Superior temporal gyrus (tissue), 1 donor: Measurements from ENCODE around the gene CACNA1G.
A peak's percentile ranks its signal among the peaks of the same experiment; 100 is the strongest.

Experiments
- DNase-seq: peaks from one replicate; pipeline ENCODE4 v3.0.0-alpha.2; 2016; ENCODE audit errors: extremely low spot score

The CACNA1G gene

GRCh38 chr17:50548831-50549230 is 11.7 kb upstream of the CACNA1G start:
- DNase-seq, result no peak

- no peak for DNase-seq
Measured at GRCh38 chr17:50549256-50549941, 11.1 kb upstream of the CACNA1G start.

- no peak for DNase-seq
Measured at GRCh38 chr17:50549969-50550368, 10.5 kb upstream of the CACNA1G start.

DNA sequence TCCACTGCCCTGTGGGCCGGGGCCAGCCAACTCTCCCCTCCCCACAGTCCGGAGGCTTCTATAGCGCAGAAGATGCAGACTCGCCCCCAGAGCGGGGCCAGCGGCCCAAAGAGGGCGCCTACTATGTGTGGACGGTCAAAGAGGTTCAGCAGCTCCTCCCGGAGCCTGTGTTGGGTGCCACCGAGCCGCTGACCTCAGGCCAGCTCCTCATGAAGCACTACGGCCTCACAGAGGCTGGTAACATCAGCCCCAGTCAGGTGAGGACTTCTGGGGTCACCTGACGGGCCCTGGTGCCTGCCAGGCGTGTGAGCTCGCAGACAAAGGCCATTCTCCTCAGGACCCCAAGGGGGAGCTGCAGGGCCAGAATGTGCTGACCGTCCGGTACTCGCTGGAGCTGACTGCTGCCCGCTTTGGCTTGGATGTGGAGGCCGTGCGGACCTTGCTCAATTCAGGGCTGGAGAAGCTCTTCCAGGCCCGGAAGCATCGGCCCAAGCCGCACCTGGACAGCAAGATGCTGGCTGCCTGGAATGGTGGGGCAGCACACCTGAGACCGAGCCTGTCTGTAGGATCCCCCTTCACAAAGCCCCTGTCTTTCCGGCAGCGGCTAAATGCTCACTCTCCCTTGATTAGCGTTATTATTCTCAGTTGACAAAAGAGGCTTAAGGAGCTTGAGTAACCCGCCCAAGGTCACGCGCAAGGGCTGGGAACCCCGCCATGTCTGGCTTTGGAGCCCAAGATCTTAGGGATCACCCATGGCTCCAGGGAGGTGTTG is 9.7 kb upstream of the CACNA1G start:
- DNase-seq, result peak; percentile 86

GRCh38 chr17:50551433-50551815 is 9.1 kb upstream of the CACNA1G start:
- no peak for DNase-seq

DNA sequence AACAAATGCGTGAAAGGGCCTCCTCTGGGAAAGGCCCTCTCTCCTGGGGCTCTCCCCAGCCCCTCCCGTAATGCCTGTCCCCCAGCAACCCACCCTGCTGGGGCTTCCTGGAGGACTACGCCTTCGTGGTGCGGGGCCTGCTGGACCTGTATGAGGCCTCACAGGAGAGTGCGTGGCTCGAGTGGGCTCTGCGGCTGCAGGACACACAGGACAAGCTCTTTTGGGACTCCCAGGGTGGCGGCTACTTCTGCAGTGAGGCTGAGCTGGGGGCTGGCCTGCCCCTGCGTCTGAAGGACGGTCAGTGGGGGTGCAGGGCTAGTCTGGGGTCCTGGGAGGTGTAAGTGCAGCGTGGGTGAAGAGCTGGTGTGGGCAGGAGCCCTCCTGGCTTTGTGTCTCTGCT is 8.6 kb upstream of the CACNA1G start:
- DNase-seq, result no peak

- DNase-seq, result no peak
Measured at GRCh38 chr17:50554201-50554600, 6.3 kb upstream of the CACNA1G start.

GRCh38 chr17:50556803-50557202 is 3.7 kb upstream of the CACNA1G start:
- DNase-seq, result no peak

- no peak for DNase-seq
Measured at GRCh38 chr17:50557630-50558029, 2.9 kb upstream of the CACNA1G start.

- no peak for DNase-seq
Measured at GRCh38 chr17:50558091-50558490, 2.4 kb upstream of the CACNA1G start.

DNA sequence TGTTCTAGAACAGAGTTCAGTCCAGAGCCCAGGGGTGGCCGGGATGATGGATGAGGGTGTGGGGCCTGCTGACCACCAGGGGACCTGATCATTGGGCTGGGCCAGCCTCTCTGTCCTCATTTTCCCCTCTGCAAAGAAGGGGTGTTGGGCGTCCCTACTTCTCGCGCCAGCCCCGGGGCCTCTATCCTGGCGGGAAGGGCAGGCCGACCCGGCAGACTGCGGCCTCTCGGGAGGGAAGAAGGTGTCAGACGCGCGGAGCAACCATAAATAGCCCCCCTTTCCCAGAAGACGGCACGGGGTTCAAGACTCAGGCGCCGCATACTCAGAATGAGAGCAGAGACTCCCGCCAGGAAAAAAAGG is 2.0 kb upstream of the CACNA1G start:
- no peak for DNase-seq

GRCh38 chr17:50558941-50559614 is 1.4 kb upstream of the CACNA1G start:
- DNase-seq, result no peak

GRCh38 chr17:50559674-50560184 is 786 bp upstream of the CACNA1G start:
- DNase-seq, result no peak

DNA sequence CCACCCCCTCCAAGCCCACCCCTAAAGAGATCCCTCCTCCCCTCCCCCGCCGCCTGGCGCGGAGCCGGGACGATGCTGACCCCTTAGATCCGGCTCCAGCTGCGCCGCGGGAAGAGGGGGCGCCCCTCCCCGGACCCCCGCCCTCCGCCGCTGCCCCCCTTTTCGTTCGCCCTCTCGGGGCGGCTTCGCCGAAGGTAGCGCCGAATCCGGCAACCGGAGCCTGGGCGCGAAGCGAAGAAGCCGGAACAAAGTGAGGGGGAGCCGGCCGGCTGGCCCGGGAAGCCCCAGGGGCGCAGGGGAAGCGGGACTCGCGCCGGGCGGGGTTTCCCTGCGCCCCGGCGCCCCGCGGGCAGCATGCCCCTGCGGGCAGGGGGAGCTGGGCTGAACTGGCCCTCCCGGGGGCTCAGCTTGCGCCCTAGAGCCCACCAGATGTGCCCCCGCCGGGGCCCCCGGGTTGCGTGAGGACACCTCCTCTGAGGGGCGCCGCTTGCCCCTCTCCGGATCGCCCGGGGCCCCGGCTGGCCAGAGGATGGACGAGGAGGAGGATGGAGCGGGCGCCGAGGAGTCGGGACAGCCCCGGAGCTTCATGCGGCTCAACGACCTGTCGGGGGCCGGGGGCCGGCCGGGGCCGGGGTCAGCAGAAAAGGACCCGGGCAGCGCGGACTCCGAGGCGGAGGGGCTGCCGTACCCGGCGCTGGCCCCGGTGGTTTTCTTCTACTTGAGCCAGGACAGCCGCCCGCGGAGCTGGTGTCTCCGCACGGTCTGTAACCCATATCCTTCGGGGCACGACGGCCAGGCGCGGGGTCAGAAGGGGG is 623 bp downstream of the CACNA1G start:
- DNase-seq, result no peak

DNA sequence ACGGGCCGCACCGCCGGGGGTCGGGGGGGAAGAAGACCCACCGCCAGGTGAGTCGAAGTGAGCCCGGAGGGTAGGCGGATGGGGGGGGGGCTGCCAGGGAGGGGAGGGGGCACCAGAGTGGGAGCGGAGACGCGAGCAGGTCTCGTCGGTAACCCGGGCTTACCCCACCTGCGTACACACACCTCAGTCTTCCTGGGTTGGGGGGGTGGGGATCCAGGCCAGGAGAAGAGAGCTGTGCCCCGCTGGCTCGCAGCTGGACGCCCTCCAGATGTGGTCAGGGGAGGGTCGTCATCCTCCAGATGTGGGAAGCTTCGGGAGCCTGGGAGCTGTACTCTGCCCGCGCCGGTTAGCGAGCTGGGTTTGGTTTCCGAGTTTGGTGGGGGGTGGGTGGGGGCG is 1.2 kb downstream of the CACNA1G start:
- DNase-seq, result no peak

GRCh38 chr17:50562242-50563091 is 2.0 kb downstream of the CACNA1G start:
- no peak for DNase-seq

DNA sequence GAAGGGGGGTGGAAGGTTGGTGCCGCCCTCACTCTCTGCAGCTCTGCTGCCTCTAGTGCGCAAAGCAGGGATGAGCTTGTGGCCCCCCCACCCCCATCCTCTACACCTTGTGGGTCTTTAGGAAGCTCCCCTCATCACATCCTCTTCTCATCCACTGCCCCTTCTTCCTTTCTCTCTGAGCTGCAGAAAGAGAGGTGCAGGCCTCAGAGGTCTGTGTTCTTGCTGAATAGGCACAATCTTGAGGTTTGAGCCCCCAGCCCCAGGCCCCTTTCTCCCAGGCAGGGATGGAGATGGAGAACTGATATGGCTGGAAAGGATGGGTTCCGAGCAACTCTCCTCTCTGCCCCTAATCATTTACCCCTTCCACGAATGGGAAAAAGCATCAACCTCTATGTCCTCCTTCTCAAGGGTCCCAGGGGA is 2.6 kb downstream of the CACNA1G start:
- no peak for DNase-seq

DNA sequence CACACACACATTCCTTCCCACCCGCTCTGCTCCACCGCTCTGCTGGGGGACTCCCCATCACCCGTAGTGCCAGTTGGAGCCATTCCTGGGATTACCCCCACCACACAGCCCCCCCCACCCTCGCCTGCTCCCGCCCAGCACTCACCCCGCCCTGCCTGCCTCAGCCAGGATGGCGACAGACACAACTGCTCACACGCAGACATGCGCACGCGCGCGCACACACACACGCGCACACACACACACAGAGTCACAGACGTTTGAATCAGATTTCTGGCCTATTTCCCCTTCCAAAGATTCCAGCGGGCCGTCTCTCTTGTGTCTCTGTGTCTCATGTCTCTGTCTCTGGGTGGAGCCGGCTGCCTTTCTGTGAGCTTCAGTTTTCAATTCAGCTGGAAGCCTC is 4.4 kb downstream of the CACNA1G start:
- DNase-seq, result peak; percentile 44

DNA sequence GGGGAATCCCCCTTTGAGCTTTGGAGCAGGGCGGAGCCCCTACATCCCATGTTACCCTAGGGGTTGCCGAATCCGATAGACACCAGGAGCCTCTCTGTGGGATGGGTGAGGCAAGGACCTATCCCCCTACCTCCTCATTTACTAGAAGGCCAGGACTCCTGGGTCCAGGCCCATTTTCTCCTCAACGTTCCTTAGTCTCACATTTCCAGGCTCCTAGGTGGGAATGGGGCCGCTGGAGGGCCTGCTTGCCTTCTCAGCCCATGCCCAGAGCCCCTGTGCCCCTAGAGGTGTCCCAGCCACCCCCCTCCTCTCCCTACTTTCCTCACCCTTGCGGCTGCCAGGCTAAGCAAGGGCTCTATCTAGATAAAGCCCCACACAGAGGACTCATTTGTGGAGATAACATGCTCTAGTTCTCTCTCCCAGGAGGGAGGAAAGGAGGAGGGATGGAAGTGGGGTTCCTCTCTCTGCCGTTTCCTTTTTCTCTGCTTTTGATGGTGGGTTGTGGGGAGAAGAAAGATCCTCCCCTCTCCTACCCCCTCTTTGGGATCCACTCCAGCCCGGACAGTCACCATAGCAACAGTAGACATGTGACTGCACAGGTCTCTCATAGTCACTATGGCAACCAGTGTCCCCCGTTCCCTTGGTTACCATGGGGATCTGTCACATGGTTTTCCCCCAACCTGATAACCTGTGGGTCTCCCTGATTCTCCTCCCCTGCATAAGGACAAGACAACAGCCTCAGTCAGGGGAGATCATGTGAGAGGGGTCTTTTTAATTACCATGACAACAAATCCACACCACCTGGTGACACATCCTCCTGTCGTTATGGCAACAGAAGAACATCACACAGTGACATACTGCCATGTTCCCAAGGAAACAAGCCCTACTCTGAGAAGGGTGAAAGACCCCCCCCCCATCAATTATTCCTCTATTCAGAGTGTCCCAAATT is 5.2 kb downstream of the CACNA1G start:
- peak; percentile 80 for DNase-seq

GRCh38 chr17:50566886-50567285 is 6.4 kb downstream of the CACNA1G start:
- no peak for DNase-seq
